Stimulated activated CD4-positive, alpha-beta T cell treated with anti-CD3 and anti-CD28 coated beads, Interleukin-4, amount 100 ng/mL, for 48 hours (primary cell): ENCODE data around the gene CASR.

Experiments
- DNase-seq, 2 donors: peaks; one replicate each; pipeline ENCODE4 v3.0.0-alpha.2; 2020; ENCODE audit warnings: low read depth in 2 of 2

The CASR gene

DNA sequence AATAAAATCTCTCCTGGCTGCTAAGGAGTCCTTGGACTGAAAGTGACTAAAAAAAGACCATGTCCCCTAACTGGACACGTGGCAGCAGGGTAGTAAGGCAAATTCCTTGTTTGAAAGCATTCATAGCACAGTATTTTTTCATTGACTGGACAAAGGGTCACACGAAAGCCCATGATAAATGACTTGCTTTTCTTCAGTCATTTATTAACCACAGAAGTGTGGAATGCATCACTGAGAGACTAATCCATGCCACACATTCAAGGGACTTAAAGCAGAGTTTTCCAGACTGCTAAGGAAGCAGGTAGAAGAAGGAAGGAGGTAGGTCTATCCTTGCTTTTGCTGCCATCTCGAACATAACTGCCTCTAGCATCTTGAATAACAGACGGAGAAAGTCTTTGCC lies 31.2 kb downstream of the CASR start:
- no peak for DNase-seq

DNA sequence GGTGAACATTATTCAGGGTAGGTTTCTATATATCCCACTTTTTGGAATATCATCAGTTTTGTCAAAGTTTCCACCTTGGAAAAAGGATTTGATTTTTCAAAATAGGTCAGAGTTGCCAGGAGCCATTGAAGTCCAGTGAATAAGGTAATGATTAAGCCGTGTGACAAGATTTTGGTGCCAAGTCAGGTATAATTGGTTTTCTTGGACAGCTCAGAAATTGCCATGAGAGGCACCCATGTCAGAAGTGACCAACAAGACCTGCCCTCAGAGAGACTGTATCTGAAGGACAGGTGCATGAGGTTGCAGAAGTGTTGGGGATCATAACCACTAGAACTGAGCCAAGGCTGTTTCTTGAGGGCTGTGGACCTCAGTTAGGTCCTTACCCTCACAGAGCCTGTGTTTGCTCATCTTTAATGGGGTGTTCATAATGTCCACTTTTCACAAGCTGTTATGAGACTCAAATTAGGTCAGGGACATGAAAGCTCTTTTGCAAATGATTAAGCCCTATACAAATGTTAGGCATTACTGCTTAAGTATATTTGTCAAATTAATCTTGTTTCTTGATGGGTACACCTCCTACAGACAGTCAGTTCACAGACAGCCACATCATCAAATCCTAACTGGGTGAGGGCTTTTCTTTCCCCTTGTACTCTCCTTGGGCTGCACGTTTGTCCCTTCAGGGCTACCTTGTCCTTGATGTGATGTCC lies 32.3 kb downstream of the CASR start:
- DNase-seq = no peak

DNA sequence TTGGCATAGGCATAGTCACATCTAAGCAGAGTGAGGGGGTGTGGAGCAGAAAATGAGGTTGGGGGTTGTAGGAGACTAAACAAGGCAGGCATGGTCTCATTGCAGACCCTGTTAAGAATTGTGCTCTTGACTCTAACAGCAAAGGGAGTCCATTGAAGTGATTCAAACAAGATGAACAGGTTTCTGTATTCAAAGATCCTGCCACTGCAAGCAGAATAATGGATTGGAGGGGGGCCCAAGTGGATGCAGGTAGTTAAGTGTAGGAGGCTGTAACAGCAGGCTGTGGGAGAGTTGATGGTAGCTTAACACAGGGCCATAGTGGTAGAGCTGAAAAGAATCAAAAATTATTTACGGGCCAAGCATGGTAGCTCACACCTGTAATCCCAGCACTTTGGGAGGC lies 34.4 kb downstream of the CASR start:
- no peak for DNase-seq

DNA sequence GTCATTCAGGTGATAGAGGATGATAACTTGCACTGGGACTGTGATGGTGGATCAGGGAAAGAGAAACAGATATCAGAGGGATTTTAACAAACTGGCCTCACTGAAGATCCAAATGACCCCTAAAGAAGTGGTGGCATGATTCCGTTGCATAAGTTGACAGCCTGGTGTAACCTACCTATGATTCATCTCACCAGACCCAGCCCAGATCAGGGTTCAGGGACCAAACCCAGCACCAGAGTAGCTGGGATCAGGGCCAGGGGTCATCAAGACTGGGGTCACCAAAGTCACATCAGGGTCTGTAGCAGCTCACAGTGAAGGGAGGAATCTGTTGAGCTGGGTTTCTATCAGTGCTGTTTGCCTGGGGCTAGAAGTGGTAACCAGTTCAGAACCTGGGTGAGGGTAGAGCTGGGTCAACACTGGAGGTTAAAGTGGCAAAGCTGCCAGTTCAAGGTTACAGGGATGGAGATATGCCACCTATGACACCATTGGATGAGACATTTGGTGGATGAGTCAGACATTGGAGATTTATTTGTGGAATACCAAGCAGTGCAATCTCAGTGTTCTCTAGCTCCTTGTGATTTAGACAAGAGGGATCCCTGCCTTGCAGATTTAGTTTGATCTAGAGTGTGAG lies 35.9 kb downstream of the CASR start:
- no peak for DNase-seq

DNA sequence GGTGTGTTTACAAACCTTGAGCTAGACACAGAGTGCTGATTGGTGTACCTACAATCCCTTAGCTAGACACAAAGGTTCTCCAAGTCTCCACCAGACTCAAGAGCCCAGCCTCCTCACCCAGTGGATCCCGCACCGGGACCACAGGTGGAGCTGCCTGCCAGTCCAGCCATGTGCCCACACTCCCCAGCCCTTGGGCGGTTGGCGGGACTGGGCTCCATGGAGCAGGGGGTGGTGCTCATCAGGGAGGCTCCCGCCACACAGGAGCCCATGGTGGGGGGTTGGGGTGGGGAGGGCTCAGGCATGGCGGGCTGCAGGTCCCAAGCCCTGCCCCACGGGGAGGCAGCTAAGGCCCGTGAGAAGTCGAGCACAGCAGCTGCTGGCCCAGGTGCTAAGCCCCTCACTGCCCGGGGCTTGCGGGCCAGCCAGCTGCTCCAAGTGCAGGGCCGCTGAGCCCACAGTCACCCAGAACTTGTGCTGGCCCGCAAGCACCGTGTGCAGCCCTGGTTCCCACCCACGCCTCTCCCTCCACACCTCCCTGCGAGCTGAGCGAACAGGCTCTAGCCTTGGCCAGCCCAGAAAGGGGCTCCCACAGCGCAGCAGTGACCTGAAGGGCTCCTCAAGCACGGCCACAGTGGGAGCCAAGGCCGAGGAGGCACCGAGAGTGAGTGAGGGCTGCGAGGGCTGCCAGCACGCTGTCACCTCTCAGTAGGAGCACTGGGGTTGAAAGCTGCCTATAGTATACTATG lies 43.7 kb downstream of the CASR start:
- DNase-seq = no peak

DNA sequence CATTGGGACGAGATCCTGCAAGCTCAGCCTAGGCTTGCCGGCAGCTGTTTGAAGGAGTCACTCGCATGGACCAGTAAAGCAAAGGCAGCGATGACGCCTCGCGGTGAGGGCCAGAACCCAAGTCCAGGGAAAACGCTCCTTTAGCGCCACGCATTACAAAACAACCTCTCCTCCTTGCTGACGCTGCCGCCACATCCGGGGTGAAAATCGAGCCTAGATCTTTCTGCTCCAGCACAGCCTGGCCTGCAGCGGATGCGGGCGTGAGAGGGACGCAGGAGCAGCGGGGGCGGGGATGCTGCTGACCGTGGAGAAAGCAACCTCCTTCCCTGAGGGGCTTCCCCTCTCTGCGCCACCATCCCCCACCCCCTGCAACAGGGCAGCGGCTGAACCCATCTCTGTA lies 46.7 kb downstream of the CASR start:
- no peak for DNase-seq

DNA sequence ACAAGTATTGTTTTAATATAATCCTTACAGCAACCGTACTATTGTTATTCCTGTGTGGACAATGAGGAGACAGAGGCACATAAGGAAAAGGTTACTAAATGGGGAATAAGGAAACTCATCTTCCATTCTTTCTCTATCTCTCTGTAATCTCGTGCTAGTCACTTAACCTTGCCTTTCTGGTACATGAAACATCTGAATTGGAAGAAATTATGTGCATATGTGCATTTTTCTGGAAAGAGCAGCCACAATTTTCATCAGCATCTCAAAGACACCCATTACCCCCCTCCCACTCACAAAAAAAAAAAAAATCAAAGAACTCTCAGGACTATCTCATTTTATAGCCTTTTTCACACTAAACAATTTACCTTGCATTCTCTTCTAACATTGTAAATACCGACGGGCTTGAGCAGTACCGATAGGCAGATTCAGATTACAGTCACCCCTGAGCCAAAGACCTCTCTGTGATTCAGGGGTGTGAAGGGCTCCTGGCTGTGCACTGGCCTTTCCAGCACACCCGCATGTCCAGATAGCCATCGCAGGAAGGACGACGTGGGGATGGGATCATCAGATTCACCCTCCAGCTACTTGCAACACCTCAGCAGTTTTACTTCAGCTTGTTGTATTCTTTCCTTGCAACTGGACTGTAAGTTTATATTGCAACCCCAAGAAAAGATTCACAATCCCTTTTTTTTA lies 48.1 kb downstream of the CASR start:
- no peak for DNase-seq

DNA sequence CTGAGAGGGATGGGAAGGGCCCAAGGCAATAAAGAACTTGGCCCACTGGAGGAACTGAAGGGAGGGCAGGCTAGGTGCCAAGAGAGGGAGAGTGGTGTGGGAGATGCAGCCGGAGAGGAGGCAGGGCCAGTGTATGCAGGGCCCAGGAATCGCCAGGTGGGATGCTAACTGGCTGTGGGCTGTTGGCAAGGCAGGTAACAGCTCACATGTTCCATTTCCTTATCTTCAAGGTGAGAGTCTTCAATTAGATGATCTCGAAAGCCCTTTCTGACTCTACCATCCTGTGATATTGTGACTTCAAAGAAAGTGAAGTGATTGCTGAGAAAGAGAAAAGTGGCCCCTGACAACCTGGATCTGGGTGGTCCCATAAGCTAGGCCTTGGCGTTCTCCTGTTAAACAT lies 49.0 kb downstream of the CASR start:
- no peak for DNase-seq

DNA sequence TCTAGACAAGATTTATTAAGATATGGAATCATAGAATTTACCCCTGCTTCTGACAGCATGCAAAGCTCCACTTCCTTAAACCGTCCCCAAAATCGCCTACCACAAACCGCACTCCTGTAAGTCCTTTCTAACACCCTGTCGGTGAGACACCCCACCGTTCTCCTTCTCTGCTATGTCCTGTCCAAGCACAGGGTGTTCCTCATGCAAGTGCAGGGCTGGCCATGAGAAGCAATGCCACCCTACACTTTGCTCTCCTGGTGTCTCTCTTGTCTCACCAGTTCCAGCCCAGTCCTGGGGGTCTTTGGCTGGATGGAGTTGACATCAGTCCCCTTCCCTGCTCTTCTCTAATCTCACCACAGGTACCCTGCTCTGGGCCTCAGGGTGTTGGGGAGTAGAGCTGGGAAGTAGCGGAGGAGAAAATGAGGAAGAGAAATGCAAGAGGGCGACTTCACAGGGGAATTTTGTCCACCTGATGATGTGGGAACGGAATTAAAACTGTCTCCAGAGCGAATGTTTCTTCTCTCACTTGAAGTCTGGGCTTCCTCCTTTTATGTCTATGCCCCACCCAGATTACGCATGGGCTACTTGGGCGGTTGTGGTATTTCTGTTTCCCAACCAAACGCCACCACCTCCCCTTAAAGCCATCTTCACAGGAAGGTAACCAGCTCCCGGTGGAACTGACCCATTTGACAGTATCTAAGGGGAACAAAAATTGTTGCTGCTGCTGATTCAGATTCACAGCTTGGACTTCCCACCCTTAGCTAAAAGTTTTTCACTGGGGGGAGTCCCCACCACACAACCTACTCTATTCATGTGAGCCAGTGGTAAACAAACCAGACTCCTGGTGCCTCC lies 49.9 kb downstream of the CASR start:
- no peak for DNase-seq

DNA sequence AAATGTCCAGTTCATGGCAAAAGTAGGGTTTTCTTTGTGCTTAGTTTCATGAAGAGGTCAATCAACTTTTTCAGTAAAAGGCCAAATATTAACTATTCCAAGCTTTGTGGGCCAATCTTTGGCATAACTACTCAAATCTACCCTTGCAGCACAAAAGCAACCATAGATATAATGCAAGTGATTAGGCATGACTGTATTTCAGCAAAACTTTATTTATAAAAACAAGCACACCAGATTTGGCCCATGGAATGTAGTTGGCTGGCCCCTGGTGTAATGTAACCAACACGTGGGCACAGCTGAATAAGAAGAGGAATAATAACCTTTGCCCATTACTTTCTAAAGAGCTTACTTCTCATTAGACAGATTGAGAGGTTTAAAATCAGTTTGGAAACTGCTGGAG lies 50.6 kb downstream of the CASR start:
- DNase-seq = no peak

DNA sequence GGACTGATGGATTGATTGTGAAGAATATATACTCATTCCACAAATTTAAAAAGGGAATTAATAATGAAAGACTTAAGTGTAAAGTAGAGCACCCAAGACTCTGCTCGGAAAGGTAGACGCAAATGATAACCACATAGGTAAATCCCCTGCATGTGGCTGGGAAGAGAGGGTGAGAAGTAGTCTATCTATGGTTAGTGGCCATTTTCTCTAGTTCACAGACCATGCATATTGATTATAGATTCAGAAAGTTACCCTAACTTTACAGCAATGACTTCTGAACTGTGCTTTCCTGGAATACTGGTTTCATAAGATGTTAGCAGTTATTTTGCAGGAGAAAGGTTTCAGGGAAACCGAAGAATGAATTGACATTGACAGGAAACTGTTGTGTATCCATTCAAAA lies 51.7 kb downstream of the CASR start:
- DNase-seq = no peak

DNA sequence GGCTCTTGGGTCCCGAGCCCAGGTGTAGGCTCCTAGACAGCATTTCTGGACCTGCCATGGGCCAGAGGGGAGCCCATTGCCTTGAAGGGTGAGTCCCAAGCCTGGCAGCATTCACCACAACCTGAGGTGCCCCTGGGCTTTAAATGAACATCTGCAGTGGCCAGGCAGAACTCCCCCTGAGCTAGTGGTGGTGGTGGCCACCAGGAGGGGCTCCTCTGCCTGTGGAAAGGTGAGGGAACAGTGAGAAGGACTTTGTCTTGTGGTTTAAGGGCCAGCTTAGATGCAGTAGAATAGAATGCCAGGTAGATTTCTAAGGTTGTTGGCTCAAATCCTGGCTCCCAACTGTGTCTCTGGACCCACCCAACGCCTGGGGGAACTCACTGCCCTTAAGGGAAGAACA lies 55.6 kb downstream of the CASR start:
- DNase-seq = no peak

DNA sequence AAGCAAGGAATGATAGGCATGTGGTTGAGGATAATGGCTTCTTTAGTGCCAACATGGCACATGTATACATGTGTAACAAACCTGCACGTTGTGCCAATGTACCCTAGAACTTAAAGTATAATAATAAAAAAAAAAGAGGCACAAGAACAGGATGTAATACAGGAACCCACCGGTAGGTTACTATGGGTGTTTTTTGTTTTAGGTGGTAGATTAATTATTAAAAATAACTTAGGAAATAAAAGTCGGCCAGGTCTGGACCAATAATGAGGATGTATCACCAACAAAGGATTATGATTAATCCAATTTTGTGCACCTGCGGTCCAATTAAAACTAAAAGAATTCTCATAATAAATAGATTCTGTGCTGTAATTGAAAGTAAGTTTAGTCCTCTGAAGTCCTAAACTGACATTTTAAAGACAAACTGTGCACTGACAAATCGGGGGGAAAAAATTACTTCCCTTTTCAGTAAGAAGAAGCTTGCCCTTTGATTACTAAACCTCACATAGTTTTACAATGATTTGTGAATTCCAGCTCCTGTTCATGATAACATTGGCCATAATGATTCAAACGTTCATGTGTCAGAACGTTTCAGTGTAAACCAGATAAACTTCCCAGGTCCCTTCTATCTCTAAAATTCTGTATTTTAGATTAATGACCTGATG lies 62.2 kb downstream of the CASR start:
- no peak for DNase-seq

DNA sequence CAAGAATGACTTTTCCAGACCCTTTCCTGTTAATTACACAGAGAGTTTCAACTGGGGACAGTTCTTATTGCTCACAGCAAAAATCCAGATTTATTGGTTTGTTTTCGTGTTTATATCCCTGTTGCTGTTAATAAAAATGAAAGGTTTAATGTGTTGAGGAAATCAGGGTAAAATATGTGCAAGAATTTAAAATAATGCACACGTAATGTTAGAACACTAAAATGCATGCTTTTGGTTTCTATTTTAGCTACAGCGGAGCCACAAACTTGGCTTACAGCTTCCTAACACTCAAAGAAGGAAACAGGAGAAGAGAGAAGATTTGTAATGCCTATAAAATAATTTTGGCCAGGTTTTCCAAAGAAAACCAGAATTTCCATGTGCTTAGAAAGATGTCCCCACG lies 62.7 kb downstream of the CASR start:
- no peak for DNase-seq

DNA sequence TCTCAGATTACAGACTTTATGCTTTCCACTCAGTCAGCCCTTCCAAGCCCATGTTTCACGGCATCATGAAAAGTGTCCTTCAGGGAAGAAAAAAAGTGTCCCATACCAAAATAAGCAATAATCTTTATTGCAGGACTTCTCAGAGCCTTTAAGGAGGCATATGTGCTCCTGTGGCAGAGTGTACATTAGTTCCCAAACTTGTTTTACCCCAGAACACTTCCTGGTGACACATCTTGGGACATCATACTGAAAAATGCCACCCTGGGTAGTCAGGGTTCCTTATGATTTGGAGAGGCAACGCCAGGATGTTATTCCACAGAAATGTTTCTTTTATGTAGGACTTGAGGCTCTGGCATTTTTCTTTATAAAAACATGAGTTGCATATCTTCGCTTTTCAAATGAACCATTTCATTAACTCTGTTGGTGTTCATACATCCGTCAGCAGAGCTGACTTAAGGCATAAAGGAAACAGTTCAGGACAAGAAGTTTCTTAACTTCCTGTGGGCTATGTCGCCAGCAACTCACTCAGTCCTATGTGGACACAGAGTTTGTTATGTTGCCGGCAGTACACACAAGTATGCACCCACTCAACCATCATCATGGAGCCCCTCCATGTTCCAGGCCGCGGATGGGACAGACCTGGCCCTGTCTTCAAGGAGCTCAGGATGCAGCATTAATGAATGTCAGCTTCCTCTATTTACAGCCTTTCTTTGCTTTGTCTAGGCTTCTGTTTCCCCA lies 63.8 kb downstream of the CASR start:
- DNase-seq = no peak

DNA sequence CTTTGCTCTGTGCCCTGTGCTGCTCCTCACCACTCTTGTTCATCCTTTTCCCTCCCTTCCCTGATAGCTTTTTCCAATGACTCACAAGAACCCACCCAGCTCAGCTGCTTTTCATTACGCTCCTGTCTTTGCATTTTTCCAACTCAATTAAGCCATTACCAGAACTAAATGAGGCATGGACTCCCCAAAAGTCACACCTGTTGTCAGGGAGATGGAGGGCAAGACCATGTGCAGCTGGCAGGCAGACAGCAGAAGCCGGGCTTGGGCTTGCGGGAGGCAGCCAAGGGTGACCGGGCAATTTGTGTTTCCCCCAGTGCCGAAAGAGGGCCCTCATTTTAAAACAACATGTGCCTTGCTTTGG lies 64.3 kb downstream of the CASR start:
- no peak for DNase-seq

DNA sequence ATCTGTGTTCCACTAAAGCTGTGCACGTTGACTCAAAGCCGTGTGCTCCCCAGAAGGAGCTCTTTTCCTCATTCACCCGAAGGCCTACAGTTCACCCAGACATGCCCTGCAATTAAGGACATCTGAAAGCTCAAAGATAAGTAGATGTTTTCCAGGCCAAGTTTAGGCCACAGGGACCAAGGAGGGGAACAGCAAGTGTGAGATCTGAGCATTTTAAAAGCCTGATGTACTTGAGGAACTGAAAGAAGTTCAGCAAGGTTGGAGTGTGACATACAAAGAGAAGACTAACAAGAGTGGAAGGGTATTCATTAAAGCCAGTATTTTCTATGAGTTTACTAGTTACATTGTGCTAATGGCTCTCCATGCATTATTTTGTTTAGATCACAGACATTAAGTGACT lies 68.0 kb downstream of the CASR start:
- DNase-seq = no peak

DNA sequence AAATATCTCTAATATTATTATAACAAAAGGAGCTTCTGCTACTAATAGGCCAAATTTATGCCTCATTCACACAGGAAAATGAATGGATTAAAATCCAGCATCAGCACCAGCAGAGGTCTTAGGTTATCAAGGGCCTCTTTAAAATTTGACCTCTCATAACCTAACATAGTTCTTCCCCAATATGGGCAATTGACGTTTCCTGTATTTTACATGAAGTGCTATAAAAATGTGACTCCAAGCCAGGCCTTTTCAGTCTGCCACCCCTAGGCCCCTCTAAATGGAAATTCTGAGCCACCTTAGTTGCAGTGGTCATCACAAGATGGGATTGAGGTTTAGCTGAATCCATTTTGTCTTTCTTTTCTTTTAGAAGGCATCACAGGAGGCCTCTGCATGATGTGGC lies 70.1 kb downstream of the CASR start:
- no peak for DNase-seq

DNA sequence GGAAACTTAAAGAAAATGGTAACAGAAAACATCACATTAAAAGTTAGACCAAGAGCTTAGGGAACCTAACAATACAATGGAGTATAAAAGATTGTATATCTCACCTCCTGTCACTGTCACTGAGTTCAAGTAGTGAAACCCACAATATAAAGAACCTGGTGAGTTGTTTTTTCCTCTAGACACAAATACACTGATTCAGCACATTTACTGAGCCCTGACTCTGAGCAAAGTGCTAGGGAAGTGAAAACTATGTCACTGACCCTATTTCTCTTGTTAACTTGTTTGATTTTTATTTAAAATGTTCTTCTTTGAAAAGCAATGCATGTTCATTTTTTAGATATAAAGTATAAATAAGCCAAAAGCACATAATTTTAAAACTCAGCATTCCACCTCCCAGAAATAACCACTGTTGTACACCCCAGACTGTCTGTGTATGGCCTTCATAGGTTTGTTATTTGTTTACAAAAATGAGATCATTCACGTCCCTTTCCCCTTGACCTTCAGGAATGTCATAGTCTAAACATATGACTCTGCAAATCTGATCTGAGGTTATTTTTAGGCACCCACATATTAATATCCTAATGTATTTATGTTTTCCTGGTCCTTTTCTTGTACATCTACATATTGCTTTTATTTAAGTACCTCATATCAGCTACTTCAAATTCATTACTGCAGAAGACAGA lies 72.4 kb downstream of the CASR start:
- no peak for DNase-seq
